ENCODE data around the gene DCC.

The DCC gene

GRCh38 chr18:52499644-52500043 lies 159.6 kb downstream of the DCC start:
- TF ChIP-seq, protein P1, sequence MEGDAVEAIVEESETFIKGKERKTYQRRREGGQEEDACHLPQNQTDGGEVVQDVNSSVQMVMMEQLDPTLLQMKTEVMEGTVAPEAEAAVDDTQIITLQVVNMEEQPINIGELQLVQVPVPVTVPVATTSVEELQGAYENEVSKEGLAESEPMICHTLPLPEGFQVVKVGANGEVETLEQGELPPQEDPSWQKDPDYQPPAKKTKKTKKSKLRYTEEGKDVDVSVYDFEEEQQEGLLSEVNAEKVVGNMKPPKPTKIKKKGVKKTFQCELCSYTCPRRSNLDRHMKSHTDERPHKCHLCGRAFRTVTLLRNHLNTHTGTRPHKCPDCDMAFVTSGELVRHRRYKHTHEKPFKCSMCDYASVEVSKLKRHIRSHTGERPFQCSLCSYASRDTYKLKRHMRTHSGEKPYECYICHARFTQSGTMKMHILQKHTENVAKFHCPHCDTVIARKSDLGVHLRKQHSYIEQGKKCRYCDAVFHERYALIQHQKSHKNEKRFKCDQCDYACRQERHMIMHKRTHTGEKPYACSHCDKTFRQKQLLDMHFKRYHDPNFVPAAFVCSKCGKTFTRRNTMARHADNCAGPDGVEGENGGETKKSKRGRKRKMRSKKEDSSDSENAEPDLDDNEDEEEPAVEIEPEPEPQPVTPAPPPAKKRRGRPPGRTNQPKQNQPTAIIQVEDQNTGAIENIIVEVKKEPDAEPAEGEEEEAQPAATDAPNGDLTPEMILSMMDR (IDR thresholded peaks at IDR 0.05; ENCODE audit: borderline replicate concordance, insufficient read depth, low read depth, low read length) = no peak
- no peak overlapping the region for H3K4me3 ChIP-seq (ENCODE audit: low read depth, low read length)

DNA sequence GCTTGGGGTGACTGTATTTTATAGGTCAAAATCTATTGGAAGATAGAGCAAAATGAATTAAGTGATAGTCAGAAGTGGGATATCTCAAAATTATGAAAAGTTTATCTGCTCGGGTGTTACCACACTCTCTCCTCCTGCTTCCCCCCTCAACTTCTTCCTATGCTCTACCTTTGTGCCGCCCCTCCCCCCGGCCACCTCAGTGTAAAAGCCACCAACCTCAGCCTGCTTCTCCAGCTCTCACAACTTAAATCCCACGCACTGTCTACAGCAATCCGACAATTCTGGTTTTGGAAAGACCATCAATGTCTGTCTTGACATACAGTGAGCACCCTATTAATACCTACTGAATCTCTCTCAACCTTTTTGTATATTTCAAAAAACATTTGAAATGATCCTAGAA lies 164.6 kb downstream of the DCC start:
- TF ChIP-seq, protein P1 (IDR thresholded peaks at IDR 0.05; ENCODE audit: borderline replicate concordance, insufficient read depth, low read depth, low read length) = no peak
- H3K4me3 ChIP-seq (ENCODE audit: low read depth, low read length) = no peak overlapping the region

- no peak overlapping the region for H3K4me3 ChIP-seq (ENCODE audit: low read depth, low read length)
These were observed 170.1 kb downstream of the DCC start for GRCh38 chr18:52510139-52510538.

DNA sequence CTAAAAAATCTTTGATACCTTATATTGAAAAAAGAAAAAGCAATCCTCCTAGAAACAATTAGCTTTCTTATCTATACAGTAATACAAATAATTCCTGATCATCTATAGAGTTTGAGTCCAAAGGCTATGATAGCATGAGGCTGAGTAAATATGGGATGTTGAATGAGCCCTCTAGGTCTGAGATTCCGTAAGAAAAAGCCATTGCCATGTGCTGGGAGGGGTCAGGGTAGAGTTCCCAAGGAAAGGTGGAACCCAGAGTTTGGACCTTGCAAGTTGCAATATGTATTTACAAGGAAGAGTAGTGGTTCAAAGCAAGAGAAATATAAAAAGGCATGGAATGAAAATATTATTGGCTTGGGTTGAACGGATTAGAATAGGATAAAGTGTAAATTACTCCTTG lies 178.1 kb downstream of the DCC start:
- TF ChIP-seq, protein P1 (IDR thresholded peaks at IDR 0.05; ENCODE audit: borderline replicate concordance, insufficient read depth, low read depth, low read length) = no peak

More at GRCh38 chr18:52510139-52510538, 170.1 kb downstream of the DCC start:
- TF ChIP-seq, protein P1 (IDR thresholded peaks at IDR 0.05; ENCODE audit: borderline replicate concordance, insufficient read depth, low read depth, low read length) = no peak

GRCh38 chr18:52519021-52519420 lies 179.0 kb downstream of the DCC start:
- TF ChIP-seq, protein P1 (IDR thresholded peaks at IDR 0.05; ENCODE audit: borderline replicate concordance, insufficient read depth, low read depth, low read length) = no peak
- H3K4me3 ChIP-seq (ENCODE audit: low read depth, low read length) = no peak overlapping the region

More for the DNA sequence above, 178.1 kb downstream of the DCC start:
- no peak overlapping the region for H3K4me3 ChIP-seq (ENCODE audit: low read depth, low read length)

DNA sequence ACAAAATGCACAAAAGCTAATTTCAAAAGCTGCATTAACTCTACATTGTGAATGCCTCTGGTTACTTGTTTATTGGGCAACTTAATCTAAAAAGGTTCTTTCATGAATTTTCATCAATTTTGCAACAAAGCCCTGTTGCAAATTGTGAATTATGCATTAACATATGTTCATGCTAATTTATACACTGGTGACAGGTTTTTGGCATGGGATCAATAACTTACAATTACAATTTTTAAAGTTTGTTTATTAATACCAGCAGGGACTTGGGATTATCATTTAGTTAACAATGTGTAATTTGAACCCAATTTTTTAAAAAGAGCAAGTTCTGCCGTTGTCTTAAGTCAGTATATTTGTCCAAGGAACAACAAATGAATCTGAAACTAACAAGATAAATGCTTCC lies 183.6 kb downstream of the DCC start:
- TF ChIP-seq, protein P1 (IDR thresholded peaks at IDR 0.05; ENCODE audit: borderline replicate concordance, insufficient read depth, low read depth, low read length) = no peak
- H3K4me3 ChIP-seq (ENCODE audit: low read depth, low read length) = no peak overlapping the region

DNA sequence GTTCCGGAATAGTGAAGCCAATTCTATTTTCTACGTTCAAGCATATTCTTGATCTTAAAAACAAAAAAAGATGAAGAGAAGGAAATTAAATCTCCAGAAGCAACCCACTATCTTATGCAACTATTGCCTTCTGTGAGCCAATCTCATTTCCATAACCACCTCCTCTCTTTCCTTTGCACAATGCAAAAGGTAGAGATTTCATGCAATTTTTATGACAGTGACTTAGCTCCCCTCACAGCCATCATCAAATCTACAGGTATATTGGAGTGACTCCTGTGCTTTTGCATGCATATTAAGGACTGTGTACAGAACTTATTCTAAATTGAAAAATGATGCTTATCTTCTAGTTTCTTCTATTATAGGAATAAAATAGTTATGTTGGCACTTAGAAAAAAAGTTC lies 191.8 kb downstream of the DCC start:
- TF ChIP-seq, protein P1 (IDR thresholded peaks at IDR 0.05; ENCODE audit: borderline replicate concordance, insufficient read depth, low read depth, low read length) = no peak
- no peak overlapping the region for H3K4me3 ChIP-seq (ENCODE audit: low read depth, low read length)
